ENCODE results near the gene CD58.
"Not testable (repeated sequence)": the region's sequence is repeated elsewhere in the genome, so short reads cannot be mapped to it uniquely, and the experiment has no call there.

DNA sequence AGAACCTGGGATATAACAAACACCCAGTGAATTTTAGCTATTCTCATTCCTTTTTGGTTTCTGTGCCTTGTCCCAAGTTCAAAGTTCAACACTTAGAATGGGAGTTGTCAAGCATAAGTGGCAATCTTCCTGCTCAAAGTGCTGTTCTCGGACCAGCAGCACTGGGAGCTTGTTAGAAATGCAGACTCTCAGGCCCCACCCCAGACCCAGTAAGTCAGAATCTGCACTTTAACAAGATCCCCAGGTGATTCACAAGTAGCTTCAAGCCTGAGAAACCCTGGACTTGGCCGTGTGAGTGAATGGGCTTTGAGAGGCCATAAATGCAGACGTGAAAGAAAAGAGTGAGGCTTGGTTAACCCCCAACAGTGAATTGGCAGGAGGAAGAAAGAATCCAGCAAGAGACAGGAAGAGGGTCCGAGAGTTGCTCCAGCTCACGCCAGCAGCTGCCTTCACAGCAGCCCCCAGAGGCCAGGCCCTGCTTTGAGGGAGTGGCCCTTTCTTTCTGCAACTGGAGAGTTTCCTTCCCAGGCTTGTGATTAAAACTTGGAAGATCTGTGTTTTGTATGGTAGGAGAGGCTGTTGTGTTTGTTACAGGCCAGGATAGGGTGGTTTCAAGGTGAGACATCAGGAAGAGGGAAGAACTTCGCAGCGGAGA is 21.3 kb upstream of the CD58 start:
- TF ChIP-seq, protein P1, sequence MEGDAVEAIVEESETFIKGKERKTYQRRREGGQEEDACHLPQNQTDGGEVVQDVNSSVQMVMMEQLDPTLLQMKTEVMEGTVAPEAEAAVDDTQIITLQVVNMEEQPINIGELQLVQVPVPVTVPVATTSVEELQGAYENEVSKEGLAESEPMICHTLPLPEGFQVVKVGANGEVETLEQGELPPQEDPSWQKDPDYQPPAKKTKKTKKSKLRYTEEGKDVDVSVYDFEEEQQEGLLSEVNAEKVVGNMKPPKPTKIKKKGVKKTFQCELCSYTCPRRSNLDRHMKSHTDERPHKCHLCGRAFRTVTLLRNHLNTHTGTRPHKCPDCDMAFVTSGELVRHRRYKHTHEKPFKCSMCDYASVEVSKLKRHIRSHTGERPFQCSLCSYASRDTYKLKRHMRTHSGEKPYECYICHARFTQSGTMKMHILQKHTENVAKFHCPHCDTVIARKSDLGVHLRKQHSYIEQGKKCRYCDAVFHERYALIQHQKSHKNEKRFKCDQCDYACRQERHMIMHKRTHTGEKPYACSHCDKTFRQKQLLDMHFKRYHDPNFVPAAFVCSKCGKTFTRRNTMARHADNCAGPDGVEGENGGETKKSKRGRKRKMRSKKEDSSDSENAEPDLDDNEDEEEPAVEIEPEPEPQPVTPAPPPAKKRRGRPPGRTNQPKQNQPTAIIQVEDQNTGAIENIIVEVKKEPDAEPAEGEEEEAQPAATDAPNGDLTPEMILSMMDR (IDR thresholded peaks at IDR 0.05) = not testable (repeated sequence)
- not testable (repeated sequence) for TF ChIP-seq POLR2A, POLR2AphosphoS5 (IDR thresholded peaks at IDR 0.05)
